Left cardiac atrium (tissue), 4 donors: ENCODE results near the gene GABRB1. TPM values are rescaled to one million over a fixed set of nuclear protein-coding genes. Genes with fewer than 3 reads are reported as not detected.

Source experiments
- ATAC-seq, 2 donors: fragments of 200-7000 bp; cut with Tn5 transposase; one replicate each; pipeline ENCODE4 v1.9.1; 2020; ENCODE audit warnings: mild to moderate bottlenecking in 2 of 2, moderate library complexity in 2 of 2
- DNase-seq: peaks from one replicate; pipeline ENCODE4 v3.0.0-alpha.2; 2020
- intact Hi-C, 2 donors: fragments of 100-400 bp; cut with DNase I; formaldehyde crosslinking; loops; one replicate each; pipeline versions ENCODE4 v1.14.1 to v1.15.1; 2022 to 2023
- total RNA-seq, 2 donors: library from RNA; stranded (reverse); fragmentation: NEBNext Ultra II Directional; extraction: Animal tissue kit (Norgen Biotek cat#: 25700); gene quantifications; one replicate each; pipeline ENCODE4 v1.2.1, GENCODE V29; 2021
- donor health status: DM: no; HTN: yes; CAD: no.
- donor health status: DM: no; HTN: yes; CAD: no; lungs with severe emphysema.
- donor health status: DM: yes; HTN: yes; CAD: no.
- donor health status: Dilated cardiomyopathy.

GABRB1 gene
- total RNA-seq, 2 donors from 2014 or later, result 2.5 to 4.4 TPM

DNA sequence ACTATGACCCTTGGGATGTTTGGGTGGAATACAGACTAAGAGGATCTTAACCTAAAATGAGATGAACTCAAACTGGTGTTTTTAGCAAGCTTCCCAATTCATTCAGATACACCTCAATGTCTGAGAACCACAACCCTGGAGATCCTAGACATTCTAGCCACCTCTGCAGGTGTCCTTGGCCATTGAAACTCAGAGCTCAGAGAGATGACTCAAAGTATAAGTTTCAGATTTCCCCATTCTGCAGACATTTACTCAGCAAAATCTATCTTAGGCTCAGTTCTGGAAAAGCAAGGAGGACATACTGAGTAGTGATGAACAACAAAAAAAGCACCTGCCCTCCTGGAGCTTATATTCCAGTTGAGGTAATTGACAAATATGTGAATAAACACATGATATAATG, 384.4 kb downstream of the GABRB1 start:
- DNase-seq, result no peak
- intact Hi-C loops, result no loop called here
- no peak for ATAC-seq

DNA sequence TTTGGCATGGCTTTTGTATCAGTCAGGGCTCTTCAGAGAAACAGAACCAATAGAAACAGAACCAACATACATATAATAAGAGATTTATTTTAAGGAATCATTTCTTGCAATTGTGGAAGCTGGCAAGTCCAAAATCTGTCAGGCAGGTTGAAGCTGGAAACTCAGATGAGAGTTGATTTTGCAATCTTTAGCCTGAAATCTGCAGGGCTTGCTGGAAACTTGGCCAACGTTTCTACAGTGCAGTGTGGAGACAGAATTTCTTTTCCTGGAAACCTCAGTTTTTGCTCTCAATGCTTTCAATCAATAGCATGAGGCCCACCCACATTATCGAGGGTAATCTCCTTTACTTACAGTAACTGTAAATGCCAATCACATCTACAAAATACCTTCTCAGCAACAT, 386.8 kb downstream of the GABRB1 start:
- DNase-seq, result no peak
- intact Hi-C loops, result no loop called here
- no peak for ATAC-seq

DNA sequence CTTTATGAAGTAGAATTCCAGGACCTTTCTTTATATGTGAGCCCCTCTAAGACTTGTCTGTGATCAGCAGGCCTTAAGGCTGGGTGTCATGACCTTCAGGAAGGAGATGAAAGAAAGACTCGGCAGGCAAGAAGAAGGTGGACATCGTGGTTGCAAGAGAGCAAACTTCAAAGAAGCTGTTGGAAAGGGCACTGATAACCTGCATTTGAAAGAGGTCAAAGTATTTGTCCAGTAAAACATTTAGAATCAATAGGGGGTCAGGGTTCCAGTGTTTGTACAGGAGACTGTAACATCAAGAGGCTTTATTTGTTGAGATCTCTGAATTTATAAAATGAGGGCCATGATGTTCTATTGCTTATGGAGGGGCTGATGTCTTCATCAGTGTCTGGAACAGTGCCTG, 387.9 kb downstream of the GABRB1 start:
- DNase-seq, result no peak
- intact Hi-C loops, result no loop called here
- ATAC-seq, result no peak

DNA sequence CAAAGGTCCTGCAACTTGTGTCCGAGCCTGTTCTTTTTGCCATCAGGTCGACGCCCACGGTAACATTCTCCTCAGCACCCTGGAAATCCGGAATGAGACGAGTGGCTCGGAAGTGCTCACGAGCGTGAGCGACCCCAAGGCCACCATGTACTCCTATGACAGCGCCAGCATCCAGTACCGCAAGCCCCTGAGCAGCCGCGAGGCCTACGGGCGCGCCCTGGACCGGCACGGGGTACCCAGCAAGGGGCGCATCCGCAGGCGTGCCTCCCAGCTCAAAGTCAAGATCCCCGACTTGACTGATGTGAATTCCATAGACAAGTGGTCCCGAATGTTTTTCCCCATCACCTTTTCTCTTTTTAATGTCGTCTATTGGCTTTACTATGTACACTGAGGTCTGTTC, 394.3 kb downstream of the GABRB1 start:
- intact Hi-C loops, result no loop called here
- no peak for ATAC-seq
- DNase-seq, result no peak

GRCh38 chr4:47427935-47428334, 396.6 kb downstream of the GABRB1 start:
- DNase-seq (no peak), ATAC-seq (no peak)
- intact Hi-C loops, result no loop called here

DNA sequence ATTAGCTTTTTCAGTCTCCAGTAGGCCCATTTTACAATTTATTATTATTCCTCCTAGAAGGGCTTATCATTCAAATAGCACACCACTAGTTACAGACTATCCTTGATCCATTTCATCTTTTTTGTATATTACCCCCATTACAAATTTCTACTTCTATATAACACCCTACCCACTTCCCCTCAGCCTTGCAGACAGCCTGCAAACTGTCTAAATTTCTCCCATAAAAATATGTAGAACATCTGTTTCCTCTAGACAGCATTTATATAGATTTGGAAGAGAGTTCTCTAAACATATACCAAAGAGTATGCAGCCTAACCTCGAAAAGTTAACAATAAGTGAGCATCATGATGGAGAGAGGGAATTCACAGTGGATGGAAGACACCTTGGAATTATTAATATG, 401.4 kb downstream of the GABRB1 start:
- no peak for DNase-seq
- intact Hi-C loops, result no loop called here
- no peak for ATAC-seq

GRCh38 chr4:47434931-47435330, 403.6 kb downstream of the GABRB1 start:
- ATAC-seq (no peak), DNase-seq (no peak)
- intact Hi-C loops, result no loop called here

- DNase-seq (no peak), ATAC-seq (no peak)
- intact Hi-C loops, result no loop called here
Measured at GRCh38 chr4:47442980-47443379, 411.6 kb downstream of the GABRB1 start.

GRCh38 chr4:47444031-47444430, 412.7 kb downstream of the GABRB1 start:
- DNase-seq, result no peak
- intact Hi-C loops, result no loop called here
- no peak for ATAC-seq

GRCh38 chr4:47451657-47452056, 420.3 kb downstream of the GABRB1 start:
- intact Hi-C loops, result no loop called here
- no peak for DNase-seq
- peak; percentile 50 to 63 for ATAC-seq

DNA sequence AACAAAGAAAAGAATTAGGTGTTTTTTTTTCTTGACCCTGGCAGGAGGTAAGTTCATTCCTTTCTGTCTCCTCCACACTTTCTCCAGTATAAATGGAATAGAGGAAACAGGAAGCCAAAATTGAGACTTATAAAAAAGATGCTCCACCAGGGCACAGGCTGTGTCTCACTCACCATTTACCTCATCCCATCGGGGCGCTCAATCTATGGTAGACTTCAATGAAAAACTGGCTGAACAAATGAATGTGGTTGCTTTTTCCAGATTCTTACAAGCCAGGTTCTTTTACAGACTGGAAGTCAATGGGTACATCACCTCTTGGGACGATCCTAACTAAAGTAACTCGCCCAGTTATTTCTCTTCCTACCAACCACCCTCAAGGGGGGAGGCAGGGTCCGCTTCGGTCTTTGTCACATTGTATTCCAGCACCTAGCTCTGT, 431.4 kb downstream of the GABRB1 start:
- ATAC-seq, result no peak
- no peak for DNase-seq
- intact Hi-C loops, result loop anchor here in 1 of 2 donors (10.0 kb wide), 1 partner anchor 102 kb away; no protein-coding TSS in a partner anchor

- intact Hi-C loops, result loop anchor here in 1 of 2 donors (10.0 kb wide), 1 partner anchor 101 kb away; no protein-coding TSS in a partner anchor
- DNase-seq, result peak; percentile 98
- ATAC-seq, result peak; percentile 99
Measured at GRCh38 chr4:47463235-47463956, 432.0 kb downstream of the GABRB1 start, which contains the start of gene COMMD8. Gene COMMD8, minus strand, starts transcription at chr4:47463702. Its CDS starts 51 bp downstream, at chr4:47463651.

- DNase-seq, result no peak
- intact Hi-C loops, result loop anchor here in 1 of 2 donors (10.0 kb wide), 1 partner anchor 100 kb away; no protein-coding TSS in a partner anchor
- no peak for ATAC-seq
Measured at GRCh38 chr4:47465004-47465403, 433.6 kb downstream of the GABRB1 start.

DNA sequence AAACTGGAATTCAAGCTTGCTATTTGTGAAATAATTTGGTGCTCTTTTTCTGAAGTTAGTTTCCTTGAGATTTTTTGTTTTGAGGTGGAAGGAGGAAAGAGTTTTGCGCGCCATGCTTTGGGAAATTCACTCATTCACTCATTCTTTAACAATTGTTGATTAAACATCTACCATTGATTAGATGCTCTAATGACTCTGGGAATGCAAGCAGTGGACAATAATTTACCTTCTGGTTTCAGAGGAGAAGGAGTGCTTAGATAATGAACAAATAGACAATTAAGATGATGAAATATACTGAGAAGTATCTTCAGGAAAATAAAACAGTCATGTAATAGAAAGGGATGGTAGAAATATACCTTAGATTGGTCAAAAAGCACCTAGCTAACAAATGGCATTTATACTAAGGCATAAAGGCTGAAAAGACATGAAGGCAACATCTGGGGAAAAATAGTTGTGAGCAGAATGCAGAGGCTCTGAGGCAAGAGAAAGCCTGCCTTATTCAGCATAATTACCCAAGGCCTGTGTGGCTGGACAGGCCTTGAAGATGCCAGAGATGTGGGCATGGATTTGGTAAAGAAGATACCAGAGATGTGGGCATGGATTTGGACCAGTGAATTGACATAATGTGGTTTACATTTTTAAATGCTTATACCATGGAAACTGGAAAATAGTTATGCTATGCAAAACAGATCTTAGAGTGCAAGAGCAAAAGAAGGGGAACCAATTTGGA, 434.9 kb downstream of the GABRB1 start:
- ATAC-seq (no peak), DNase-seq (no peak)
- intact Hi-C loops, result loop anchor here in 1 of 2 donors (10.0 kb wide), 1 partner anchor 99 kb away; no protein-coding TSS in a partner anchor

GRCh38 chr4:47468706-47469365, 437.5 kb downstream of the GABRB1 start:
- intact Hi-C loops, result loop anchor here in 1 of 2 donors (10.0 kb wide), 1 partner anchor 96 kb away; no protein-coding TSS in a partner anchor
- peak in 1 of 2 donors; percentile 64 for ATAC-seq

GRCh38 chr4:47469951-47470350, 438.6 kb downstream of the GABRB1 start:
- DNase-seq (no peak), ATAC-seq (no peak)
- intact Hi-C loops, result loop anchor here in 1 of 2 donors (10.0 kb wide), 1 partner anchor 95 kb away; no protein-coding TSS in a partner anchor

More at GRCh38 chr4:47468706-47469365, 437.5 kb downstream of the GABRB1 start:
- DNase-seq, result no peak

DNA sequence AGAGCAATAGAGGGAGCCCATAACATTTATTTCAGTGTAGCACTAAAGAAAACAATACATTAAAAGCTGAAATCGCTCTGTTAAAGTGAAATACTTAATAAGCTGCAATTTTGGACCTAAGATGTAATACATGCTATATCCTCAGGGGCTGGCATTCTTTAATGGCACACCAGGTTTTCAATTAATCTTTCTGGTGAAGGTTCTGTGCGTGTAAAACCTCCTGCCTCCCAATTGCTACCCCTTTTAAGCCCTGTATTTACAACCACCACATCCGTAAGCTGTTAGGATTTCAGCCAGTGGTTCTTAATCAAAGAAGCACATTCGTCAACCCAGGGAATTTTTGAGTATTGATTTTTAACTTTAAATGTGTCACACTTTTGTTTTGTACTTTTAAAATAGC, 439.7 kb downstream of the GABRB1 start:
- DNase-seq (no peak), ATAC-seq (no peak)
- intact Hi-C loops, result no loop called here

DNA sequence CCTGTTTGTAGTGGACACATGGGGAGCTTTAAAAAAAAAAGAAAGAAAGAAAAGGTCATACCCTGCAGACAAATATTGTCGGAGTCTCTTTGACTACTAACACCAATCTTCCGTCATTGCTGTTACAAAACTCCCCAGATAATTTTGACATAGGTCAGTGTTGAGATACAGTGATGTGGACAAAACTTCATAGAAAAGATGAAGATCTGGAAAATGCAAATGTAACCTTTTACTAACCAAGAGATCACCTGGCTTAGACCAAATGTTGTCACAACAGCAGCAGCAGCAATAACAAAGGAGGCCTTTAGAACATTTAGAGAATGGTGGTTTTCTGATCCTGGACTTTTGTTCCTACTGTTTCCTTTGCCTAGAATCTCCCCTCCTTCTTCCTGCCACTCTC, 440.2 kb downstream of the GABRB1 start:
- ATAC-seq (no peak), DNase-seq (no peak)
- intact Hi-C loops, result no loop called here

DNA sequence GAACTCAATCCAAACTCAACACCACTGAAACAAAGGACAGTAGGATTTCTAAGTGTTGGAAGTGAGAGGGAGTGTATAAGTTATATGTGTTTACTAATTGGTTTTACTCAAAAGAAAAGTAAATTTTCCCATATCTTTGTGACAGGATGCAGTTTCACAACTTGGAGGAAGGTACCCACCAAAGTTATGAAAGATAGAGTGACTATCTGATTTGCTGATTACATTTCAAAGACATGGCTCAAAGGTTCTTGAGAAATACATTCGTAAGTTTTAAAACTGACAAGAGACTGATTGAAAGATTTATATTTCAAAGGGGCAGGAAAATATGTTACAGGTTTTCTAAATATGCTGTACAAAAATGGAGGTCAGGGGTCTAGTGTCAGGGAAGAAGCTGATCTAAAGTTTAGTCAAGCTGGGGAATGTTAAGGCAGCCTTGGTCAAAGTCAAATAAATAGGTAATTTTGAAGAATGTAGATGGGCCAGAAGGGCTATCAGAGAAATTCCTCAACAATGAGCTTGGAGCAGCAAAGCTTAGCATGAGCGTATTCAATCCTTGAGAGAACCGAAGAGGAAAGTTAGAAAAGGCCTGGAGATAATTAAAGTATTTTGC, 441.9 kb downstream of the GABRB1 start:
- no peak for ATAC-seq
- no peak for DNase-seq
- intact Hi-C loops, result no loop called here
